ENCODE results near the gene COL23A1.

Gene COL23A1

DNA sequence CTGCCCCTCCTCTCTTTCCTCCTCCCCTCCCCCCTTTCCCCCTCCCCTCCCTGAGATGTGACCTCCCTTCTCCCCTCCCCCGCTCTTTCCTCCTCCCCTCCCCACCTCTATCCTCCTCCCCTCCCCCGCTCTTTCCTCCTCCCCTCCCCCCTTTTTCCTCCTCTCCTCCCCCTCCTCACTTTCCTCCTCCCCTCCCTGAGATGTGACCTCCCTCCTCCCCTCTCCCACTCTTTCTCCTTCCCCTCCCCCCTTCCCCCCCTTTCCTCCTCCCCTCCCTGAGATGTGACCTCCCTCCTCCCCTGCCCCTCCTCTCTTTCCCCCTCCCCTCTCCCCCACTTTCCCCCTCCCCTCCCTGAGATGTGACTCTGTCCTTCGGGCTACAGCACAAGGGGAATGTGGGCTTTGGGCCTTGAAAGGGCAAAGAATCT is 169.8 kb downstream of the COL23A1 start:
- H3K4me3 ChIP-seq (replicated peaks; ENCODE audit: low read depth, low read length), result no peak overlapping the region
- no peak for TF ChIP-seq CTCF (IDR thresholded peaks at IDR 0.05; ENCODE audit: low read length, missing control alignments)
- DNase-seq (ENCODE audit: low read depth), result no peak

DNA sequence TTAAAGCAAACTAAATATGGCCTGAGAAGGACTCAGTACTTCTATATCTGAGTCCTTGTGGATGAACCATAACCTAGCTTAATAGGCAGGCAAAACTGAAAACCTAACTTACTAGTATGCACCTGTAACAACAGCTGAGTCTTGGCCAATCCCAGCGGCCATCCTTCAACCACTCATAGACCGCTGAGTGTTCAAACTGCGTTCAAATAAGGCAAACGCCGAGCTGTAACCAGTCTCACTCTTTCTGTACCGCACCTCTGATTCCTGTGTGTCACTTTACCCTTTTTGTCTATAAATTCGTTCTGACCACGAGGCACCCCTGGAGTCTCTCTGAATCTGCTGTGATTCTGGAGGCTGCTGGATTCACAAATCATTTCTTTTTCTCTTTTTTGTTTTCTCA is 170.5 kb downstream of the COL23A1 start:
- no peak for TF ChIP-seq CTCF (IDR thresholded peaks at IDR 0.05; ENCODE audit: low read length, missing control alignments)
- no peak for DNase-seq (ENCODE audit: low read depth)
- no peak overlapping the region for H3K4me3 ChIP-seq (replicated peaks; ENCODE audit: low read depth, low read length)

- H3K4me3 ChIP-seq (replicated peaks; ENCODE audit: low read depth, low read length), result no peak overlapping the region
- no peak for DNase-seq (ENCODE audit: low read depth)
- no peak for TF ChIP-seq CTCF (IDR thresholded peaks at IDR 0.05; ENCODE audit: low read length, missing control alignments)
These were observed 171.0 kb downstream of the COL23A1 start for GRCh38 chr5:178419196-178419595.

- no peak for TF ChIP-seq CTCF (IDR thresholded peaks at IDR 0.05; ENCODE audit: low read length, missing control alignments)
- no peak for DNase-seq (ENCODE audit: low read depth)
- no peak overlapping the region for H3K4me3 ChIP-seq (replicated peaks; ENCODE audit: low read depth, low read length)
These were observed 171.7 kb downstream of the COL23A1 start for GRCh38 chr5:178418471-178419010.

DNA sequence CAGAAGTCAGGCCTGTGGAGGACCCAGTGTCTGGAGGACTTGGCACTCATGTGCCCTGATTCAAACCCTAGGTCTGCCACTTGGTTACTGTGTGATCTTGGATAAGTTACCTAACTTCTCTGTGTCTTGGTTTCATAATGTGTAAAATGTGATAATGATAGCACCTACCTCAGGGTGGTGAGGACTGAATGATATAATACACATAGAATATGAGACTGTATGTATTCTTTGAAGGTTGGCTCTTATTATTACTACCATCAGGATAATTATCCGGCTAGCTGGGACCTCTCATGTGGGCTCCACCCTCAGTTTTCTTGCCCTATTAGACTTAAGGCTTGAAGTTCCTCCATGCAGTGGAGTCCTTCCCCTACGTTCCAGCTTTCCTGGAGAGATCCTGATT is 172.2 kb downstream of the COL23A1 start:
- DNase-seq (ENCODE audit: low read depth), result no peak
- no peak overlapping the region for H3K4me3 ChIP-seq (replicated peaks; ENCODE audit: low read depth, low read length)
- no peak for TF ChIP-seq CTCF (IDR thresholded peaks at IDR 0.05; ENCODE audit: low read length, missing control alignments)

DNA sequence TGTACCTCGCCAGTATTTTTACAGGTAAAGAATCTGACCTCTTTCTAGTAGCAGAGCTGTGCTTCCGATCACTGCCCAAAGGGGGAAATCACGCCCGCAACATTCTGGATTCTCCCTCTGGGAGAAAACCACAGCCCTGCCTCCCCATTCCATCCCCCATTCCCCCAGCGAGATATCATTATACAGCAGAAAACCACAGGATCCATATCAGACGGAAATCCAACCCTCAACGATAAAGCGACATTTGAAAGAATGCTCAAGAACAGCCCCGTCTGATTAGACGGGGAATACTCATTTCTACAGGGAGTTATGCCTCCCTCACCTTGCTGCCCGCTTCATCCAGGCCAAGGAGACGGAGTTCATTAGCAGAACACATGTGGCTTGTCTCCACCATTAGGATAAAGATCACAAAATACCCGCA is 172.8 kb downstream of the COL23A1 start:
- TF ChIP-seq CTCF (IDR thresholded peaks at IDR 0.05; ENCODE audit: low read length, missing control alignments), result no peak
- DNase-seq (ENCODE audit: low read depth), result no peak
- H3K4me3 ChIP-seq (replicated peaks; ENCODE audit: low read depth, low read length), result no peak overlapping the region

DNA sequence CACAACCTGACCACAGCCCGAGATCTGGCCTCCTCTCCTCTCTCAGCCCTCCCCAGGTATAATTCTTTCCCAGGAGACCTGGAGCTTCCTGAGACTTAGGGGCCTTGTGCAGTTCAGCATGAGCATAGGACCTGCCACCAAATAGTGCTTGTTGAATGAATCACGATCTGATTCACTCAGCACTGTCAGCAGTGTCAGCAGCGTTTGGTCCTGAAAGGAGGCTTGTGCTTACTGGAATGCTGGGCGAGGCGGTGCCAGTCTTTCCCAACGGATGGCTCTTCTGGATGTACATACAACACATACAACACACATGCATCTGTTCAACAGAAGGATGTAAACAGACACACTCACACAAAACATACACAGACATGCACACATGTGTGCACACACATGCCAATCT is 173.3 kb downstream of the COL23A1 start:
- DNase-seq (ENCODE audit: low read depth), result peak; percentile 6
- H3K4me3 ChIP-seq (replicated peaks; ENCODE audit: low read depth, low read length), result no peak overlapping the region
- no peak for TF ChIP-seq CTCF (IDR thresholded peaks at IDR 0.05; ENCODE audit: low read length, missing control alignments)

All from fibroblast of pulmonary artery (primary cell).